ENCODE measurements around the gene DDX54.

DDX54 gene

GRCh38 chr12:113196990-113197389 lies 11.7 kb upstream of the DDX54 start:
- POLR2A ChIA-PET: interaction anchor here (0.9 kb wide), 1 partner anchor 12 kb away, joined by 3 read pairs; the partner anchor contains the start of genes DDX54 and RITA1
- peak; percentile 72 for DNase-seq (ENCODE audit: extremely low spot score)
- CTCF ChIA-PET: interaction anchor here (0.6 kb wide), 3 partner anchors 99 to 855 kb away, joined by 3 read pairs; no protein-coding TSS in a partner anchor
- TF ChIP-seq FOXM1 (IDR thresholded peaks at IDR 0.05; ENCODE audit: borderline replicate concordance) (no peak), ZNF384 (IDR thresholded peaks at IDR 0.05) (peak; percentile 94)

- ChIA-PET POLR2A (interaction anchor here (0.9 kb wide), 1 partner anchor 11 kb away, joined by 3 read pairs; the partner anchor contains the start of genes DDX54 and RITA1), CTCF (no interaction called here)
- no peak for TF ChIP-seq FOXM1 (IDR thresholded peaks at IDR 0.05; ENCODE audit: borderline replicate concordance)
- no peak for TF ChIP-seq HDGF (IDR thresholded peaks at IDR 0.05; ENCODE audit: borderline replicate concordance)
- no peak for TF ChIP-seq ELF4 (IDR thresholded peaks at IDR 0.05)
- no peak for TF ChIP-seq FOXA1 (IDR thresholded peaks at IDR 0.05)
- no peak for TF ChIP-seq TARDBP (IDR thresholded peaks at IDR 0.05)
- TF ChIP-seq FOXK2 (IDR thresholded peaks at IDR 0.05): no peak
- TF ChIP-seq SP1 (IDR thresholded peaks at IDR 0.05): no peak
- TF ChIP-seq LEF1 (IDR thresholded peaks at IDR 0.05; ENCODE audit: borderline replicate concordance): no peak
- TF ChIP-seq ZNF384 (IDR thresholded peaks at IDR 0.05): no peak
- no peak for TF ChIP-seq SUZ12 (IDR thresholded peaks at IDR 0.05)
- no peak for TF ChIP-seq NFRKB (IDR thresholded peaks at IDR 0.05)
- no peak for TF ChIP-seq ARNT (IDR thresholded peaks at IDR 0.05)
- no peak for TF ChIP-seq CTBP1 (IDR thresholded peaks at IDR 0.05; ENCODE audit: borderline replicate concordance)
- DNase-seq (ENCODE audit: extremely low spot score): no peak
These were observed 11.3 kb upstream of the DDX54 start for GRCh38 chr12:113196582-113196981.

- TF ChIP-seq L3MBTL2 (conservative IDR thresholded peaks at IDR 0.05): no peak
- no peak for TF ChIP-seq ELF4 (IDR thresholded peaks at IDR 0.05)
- no peak for TF ChIP-seq FOXK2 (IDR thresholded peaks at IDR 0.05)
- TF ChIP-seq FOXM1 (IDR thresholded peaks at IDR 0.05; ENCODE audit: borderline replicate concordance): no peak
- TF ChIP-seq SP1 (IDR thresholded peaks at IDR 0.05): no peak
- no peak for TF ChIP-seq BHLHE40 (IDR thresholded peaks at IDR 0.05; ENCODE audit: borderline replicate concordance)
- TF ChIP-seq LEF1 (IDR thresholded peaks at IDR 0.05; ENCODE audit: borderline replicate concordance): no peak
- DNase-seq (ENCODE audit: extremely low spot score): no peak
- POLR2A ChIA-PET: interaction anchor here (1.2 to 1.5 kb wide), 2 partner anchors 10 to 26 kb away, joined by 4 to 7 read pairs; partner anchors contain the start of genes DDX54, RITA1 and TPCN1
- CTCF ChIA-PET: interaction anchor here (1.0 kb wide), 1 partner anchor 230 kb away, joined by 4 read pairs; no protein-coding TSS in a partner anchor
These were observed 10.3 kb upstream of the DDX54 start for GRCh38 chr12:113195598-113195997.

GRCh38 chr12:113194971-113195391 lies 9.7 kb upstream of the DDX54 start:
- ChIA-PET CTCF (interaction anchor here (1.0 kb wide), 1 partner anchor 231 kb away, joined by 4 read pairs; no protein-coding TSS in a partner anchor), POLR2A (interaction anchor here (1.2 to 1.5 kb wide), 2 partner anchors 9 to 27 kb away, joined by 4 to 7 read pairs; partner anchors contain the start of genes DDX54, RITA1 and TPCN1)
- TF ChIP-seq TARDBP (IDR thresholded peaks at IDR 0.05) (no peak), LEF1 (IDR thresholded peaks at IDR 0.05; ENCODE audit: borderline replicate concordance) (no peak), BHLHE40 (IDR thresholded peaks at IDR 0.05; ENCODE audit: borderline replicate concordance) (no peak), HDGF (IDR thresholded peaks at IDR 0.05; ENCODE audit: borderline replicate concordance) (no peak), FOXM1 (IDR thresholded peaks at IDR 0.05; ENCODE audit: borderline replicate concordance) (no peak), ELF4 (IDR thresholded peaks at IDR 0.05) (no peak), ZNF384 (IDR thresholded peaks at IDR 0.05) (no peak), PKNOX1 (IDR thresholded peaks at IDR 0.05) (no peak), SP1 (IDR thresholded peaks at IDR 0.05) (no peak), NFRKB (IDR thresholded peaks at IDR 0.05) (no peak), CTBP1 (IDR thresholded peaks at IDR 0.05; ENCODE audit: borderline replicate concordance) (no peak), FOXK2 (IDR thresholded peaks at IDR 0.05) (no peak), FOXA1 (IDR thresholded peaks at IDR 0.05) (no peak), SUZ12 (IDR thresholded peaks at IDR 0.05) (no peak), ARNT (IDR thresholded peaks at IDR 0.05) (no peak), L3MBTL2 (conservative IDR thresholded peaks at IDR 0.05) (no peak)
- DNase-seq (ENCODE audit: extremely low spot score): no peak

GRCh38 chr12:113191227-113191626 lies 5.9 kb upstream of the DDX54 start:
- TF ChIP-seq SP1 (IDR thresholded peaks at IDR 0.05): no peak
- DNase-seq (ENCODE audit: extremely low spot score): no peak
- ChIA-PET POLR2A (no interaction called here), CTCF (no interaction called here)

GRCh38 chr12:113190761-113191160 lies 5.5 kb upstream of the DDX54 start:
- ChIA-PET POLR2A (no interaction called here), CTCF (no interaction called here)
- peak; percentile 48 for DNase-seq (ENCODE audit: extremely low spot score)
- no peak for TF ChIP-seq BHLHE40 (IDR thresholded peaks at IDR 0.05; ENCODE audit: borderline replicate concordance)
- no peak for TF ChIP-seq ARNT (IDR thresholded peaks at IDR 0.05)
- no peak for TF ChIP-seq L3MBTL2 (conservative IDR thresholded peaks at IDR 0.05)
- no peak for TF ChIP-seq FOXM1 (IDR thresholded peaks at IDR 0.05; ENCODE audit: borderline replicate concordance)
- TF ChIP-seq TARDBP (IDR thresholded peaks at IDR 0.05): no peak
- TF ChIP-seq FOXA1 (IDR thresholded peaks at IDR 0.05): no peak
- TF ChIP-seq SP1 (IDR thresholded peaks at IDR 0.05): no peak
- TF ChIP-seq FOXK2 (IDR thresholded peaks at IDR 0.05): no peak
- TF ChIP-seq CTBP1 (IDR thresholded peaks at IDR 0.05; ENCODE audit: borderline replicate concordance): no peak
- TF ChIP-seq PKNOX1 (IDR thresholded peaks at IDR 0.05): no peak
- no peak for TF ChIP-seq HDGF (IDR thresholded peaks at IDR 0.05; ENCODE audit: borderline replicate concordance)
- no peak for TF ChIP-seq NFRKB (IDR thresholded peaks at IDR 0.05)
- TF ChIP-seq SUZ12 (IDR thresholded peaks at IDR 0.05): no peak

- POLR2A ChIA-PET: no interaction called here
- CTCF ChIA-PET: interaction anchor here (0.6 to 0.7 kb wide), 2 partner anchors 12 to 15 kb away, joined by 3 read pairs; no protein-coding TSS in a partner anchor
- DNase-seq (ENCODE audit: extremely low spot score): no peak
- TF ChIP-seq SP1 (IDR thresholded peaks at IDR 0.05): no peak
- no peak for TF ChIP-seq L3MBTL2 (conservative IDR thresholded peaks at IDR 0.05)
- TF ChIP-seq HDGF (IDR thresholded peaks at IDR 0.05; ENCODE audit: borderline replicate concordance): no peak
- TF ChIP-seq PKNOX1 (IDR thresholded peaks at IDR 0.05): no peak
- TF ChIP-seq FOXK2 (IDR thresholded peaks at IDR 0.05): no peak
- TF ChIP-seq ARNT (IDR thresholded peaks at IDR 0.05): no peak
- no peak for TF ChIP-seq FOXA1 (IDR thresholded peaks at IDR 0.05)
- TF ChIP-seq NFRKB (IDR thresholded peaks at IDR 0.05): no peak
- TF ChIP-seq FOXM1 (IDR thresholded peaks at IDR 0.05; ENCODE audit: borderline replicate concordance): no peak
- no peak for TF ChIP-seq CTBP1 (IDR thresholded peaks at IDR 0.05; ENCODE audit: borderline replicate concordance)
- TF ChIP-seq SUZ12 (IDR thresholded peaks at IDR 0.05): no peak
- TF ChIP-seq LEF1 (IDR thresholded peaks at IDR 0.05; ENCODE audit: borderline replicate concordance): no peak
- no peak for TF ChIP-seq ELF4 (IDR thresholded peaks at IDR 0.05)
- no peak for TF ChIP-seq BHLHE40 (IDR thresholded peaks at IDR 0.05; ENCODE audit: borderline replicate concordance)
- TF ChIP-seq ZNF384 (IDR thresholded peaks at IDR 0.05): no peak
- no peak for TF ChIP-seq TARDBP (IDR thresholded peaks at IDR 0.05)
These were observed 4.1 kb upstream of the DDX54 start for GRCh38 chr12:113189361-113189760.
